Right lobe of liver (tissue), 4 donors: ENCODE data around the gene HOXC4.

ENCODE experiments used
- POLR2A ChIP-seq: fragments of 450-650 bp; IDR thresholded peaks from one replicate; pipeline ENCODE4 v1.6.1; 2017; ENCODE audit warnings: antibody characterized with exemption, mild to moderate bottlenecking
- TF ChIP-seq, protein P1 (sequence below), 4 donors: fragments of 200-600 bp in 3 of 4; fragments of 450-650 bp in 1 of 4; IDR thresholded peaks; one replicate each; pipeline versions ENCODE4 v1.5.1 to v1.8.0; 2016 to 2022; ENCODE audit warnings: antibody characterized with exemption in 4 of 4, mild to moderate bottlenecking in 2 of 4
- donor health status: DM: no; HTN: no; CAD: no.
- donor health status: DM: no; HTN: no; CAD: no.
- donor health status: DM: no; HTN: yes; CAD: no.

DNA sequence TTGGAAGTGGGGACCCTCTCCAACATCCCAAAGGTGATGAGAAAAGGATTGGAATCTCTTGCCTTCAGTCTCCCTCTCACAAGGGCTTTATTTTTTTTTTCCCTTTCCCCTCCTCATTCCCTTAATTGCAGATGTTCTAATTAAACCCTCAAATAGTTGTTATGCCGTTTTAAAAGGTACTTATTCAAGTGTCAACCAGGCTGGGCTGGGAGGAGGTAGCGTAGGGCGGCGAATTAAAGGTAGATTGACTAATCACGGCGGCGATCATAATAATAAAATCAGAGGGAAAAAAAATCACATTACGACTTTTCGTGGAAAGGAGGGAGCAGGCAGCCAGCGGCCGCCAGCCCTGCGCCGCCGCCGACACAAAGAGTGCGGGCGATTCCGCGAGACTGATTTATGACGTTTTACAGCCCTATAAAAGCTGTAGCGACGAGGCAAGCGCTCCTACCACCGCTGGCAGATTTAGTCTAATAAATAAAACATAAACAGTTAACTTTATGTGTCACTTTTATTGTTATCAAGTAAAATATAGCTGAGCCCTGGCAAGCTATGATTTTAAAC is 1.7 kb upstream of the HOXC4 start:
- TF ChIP-seq, protein P1, sequence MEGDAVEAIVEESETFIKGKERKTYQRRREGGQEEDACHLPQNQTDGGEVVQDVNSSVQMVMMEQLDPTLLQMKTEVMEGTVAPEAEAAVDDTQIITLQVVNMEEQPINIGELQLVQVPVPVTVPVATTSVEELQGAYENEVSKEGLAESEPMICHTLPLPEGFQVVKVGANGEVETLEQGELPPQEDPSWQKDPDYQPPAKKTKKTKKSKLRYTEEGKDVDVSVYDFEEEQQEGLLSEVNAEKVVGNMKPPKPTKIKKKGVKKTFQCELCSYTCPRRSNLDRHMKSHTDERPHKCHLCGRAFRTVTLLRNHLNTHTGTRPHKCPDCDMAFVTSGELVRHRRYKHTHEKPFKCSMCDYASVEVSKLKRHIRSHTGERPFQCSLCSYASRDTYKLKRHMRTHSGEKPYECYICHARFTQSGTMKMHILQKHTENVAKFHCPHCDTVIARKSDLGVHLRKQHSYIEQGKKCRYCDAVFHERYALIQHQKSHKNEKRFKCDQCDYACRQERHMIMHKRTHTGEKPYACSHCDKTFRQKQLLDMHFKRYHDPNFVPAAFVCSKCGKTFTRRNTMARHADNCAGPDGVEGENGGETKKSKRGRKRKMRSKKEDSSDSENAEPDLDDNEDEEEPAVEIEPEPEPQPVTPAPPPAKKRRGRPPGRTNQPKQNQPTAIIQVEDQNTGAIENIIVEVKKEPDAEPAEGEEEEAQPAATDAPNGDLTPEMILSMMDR (IDR thresholded peaks at IDR 0.05): no peak
- no peak for TF ChIP-seq POLR2A
